DND-41 (cell line): ENCODE results near the gene CDYL2.

Source experiments
- EZH2 ChIP-seq: IDR thresholded peaks from 3 replicates; pipeline ENCODE4 v1.6.1; 2012; ENCODE audit warnings: borderline replicate concordance, low read depth, mild to moderate bottlenecking, moderate library complexity, low read length, inconsistent platforms; ENCODE audit not compliant: severe bottlenecking
- TF ChIP-seq, protein P1 (sequence below): IDR thresholded peaks from 2 replicates; pipeline ENCODE4 v1.5.1; 2012; ENCODE audit warnings: borderline replicate concordance, low read length, moderate library complexity, mild to moderate bottlenecking; ENCODE audit not compliant: poor library complexity, severe bottlenecking; ENCODE audit errors: extremely low read depth

- TF ChIP-seq, protein P1, sequence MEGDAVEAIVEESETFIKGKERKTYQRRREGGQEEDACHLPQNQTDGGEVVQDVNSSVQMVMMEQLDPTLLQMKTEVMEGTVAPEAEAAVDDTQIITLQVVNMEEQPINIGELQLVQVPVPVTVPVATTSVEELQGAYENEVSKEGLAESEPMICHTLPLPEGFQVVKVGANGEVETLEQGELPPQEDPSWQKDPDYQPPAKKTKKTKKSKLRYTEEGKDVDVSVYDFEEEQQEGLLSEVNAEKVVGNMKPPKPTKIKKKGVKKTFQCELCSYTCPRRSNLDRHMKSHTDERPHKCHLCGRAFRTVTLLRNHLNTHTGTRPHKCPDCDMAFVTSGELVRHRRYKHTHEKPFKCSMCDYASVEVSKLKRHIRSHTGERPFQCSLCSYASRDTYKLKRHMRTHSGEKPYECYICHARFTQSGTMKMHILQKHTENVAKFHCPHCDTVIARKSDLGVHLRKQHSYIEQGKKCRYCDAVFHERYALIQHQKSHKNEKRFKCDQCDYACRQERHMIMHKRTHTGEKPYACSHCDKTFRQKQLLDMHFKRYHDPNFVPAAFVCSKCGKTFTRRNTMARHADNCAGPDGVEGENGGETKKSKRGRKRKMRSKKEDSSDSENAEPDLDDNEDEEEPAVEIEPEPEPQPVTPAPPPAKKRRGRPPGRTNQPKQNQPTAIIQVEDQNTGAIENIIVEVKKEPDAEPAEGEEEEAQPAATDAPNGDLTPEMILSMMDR = no peak
- no peak for TF ChIP-seq EZH2
Measured at GRCh38 chr16:80614908-80615671, 189.3 kb downstream of the CDYL2 start.
